HL-60/S4 treated with phorbol 12-myristate 13-acetate at 8.2 ng/mL for 4 days and 3 days (cell line): ENCODE results near the gene KAT7.
"Not testable (repeated sequence)": the region's sequence is repeated elsewhere in the genome, so short reads cannot be mapped to it uniquely, and the experiment has no call there.

Experiments
- in situ Hi-C: fragments of 300-500 bp; cut with MboI; formaldehyde crosslinking; loops from 2 replicates; pipeline ENCODE4 v1.15.0; 2022; ENCODE audit warnings: low sequenced_read_pairs

Gene KAT7

DNA sequence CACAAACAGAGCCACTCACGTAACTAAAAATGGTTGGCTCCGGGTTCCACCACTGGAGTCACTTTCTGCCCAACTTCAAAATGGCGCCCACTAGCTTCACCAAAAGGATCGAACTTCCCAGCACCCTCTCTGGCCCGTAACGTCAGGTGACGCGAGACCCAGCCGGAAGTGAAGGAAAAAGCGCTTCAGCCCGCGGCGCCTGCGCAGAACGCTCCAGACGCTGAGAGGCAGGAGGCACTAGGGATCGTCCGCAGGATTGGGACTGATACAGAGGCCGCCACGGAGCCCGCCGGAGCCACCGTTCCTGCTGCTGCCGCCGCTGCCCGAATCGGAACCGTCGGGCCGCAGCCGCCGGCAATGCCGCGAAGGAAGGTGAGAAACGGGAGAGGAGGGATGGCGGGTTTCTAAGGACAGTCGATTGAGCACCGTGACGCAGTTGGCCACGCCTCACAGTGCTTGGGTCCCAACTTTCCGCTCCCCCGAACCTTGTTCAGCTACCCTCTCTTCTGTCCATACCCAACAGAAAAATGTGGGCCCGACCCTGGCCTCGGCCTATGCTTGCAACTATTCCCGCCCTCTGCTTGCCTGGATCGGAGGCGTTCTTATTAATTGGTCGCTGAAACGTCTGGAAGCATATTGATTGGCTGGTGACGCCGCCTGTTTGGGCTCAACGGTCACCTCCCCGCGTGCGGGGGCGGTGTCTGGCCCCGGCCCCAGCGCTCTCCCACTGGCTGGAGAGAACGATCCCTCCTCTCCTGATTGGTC is at the start of gene KAT7:
KAT7 (plus strand) TSS at position 204 of the 765 bp plus-strand sequence; CDS start at position 358, 154 bp downstream.
- in situ Hi-C loops = loop anchor here (10.0 kb wide), 1 partner anchor 84 kb away; the partner anchor contains the start of gene SLC35B1

DNA sequence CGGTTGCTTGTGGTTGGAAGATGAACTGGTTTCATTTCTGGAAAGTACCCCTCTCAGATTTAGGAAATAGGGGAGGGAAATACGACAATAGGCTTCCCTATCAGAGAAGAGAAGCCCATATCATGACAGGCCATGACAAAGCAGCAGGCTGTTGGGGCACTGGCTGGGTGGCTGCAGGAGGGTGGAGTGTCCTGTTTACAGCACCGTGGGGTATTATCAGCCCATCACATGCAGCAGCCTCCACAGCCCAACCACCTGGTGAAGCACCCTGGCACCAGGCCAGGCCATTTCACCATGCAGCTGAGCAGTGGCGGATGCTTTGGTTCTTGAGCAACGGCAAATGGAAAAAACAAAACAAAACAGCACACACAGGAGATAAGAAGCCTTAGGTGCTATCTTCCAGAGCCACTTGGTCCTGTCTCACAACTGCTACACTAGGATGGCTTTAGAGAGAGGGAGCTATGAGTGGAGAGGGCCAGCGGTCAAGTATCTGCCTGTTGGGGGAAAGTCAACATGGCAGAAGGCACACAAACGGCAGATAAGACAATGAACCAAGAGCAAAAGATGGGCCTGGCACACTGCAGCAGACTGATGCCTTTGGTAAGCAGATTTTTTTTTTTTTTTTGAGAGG is 48.7 kb upstream of the KAT7 start:
- in situ Hi-C loops = no loop called here

DNA sequence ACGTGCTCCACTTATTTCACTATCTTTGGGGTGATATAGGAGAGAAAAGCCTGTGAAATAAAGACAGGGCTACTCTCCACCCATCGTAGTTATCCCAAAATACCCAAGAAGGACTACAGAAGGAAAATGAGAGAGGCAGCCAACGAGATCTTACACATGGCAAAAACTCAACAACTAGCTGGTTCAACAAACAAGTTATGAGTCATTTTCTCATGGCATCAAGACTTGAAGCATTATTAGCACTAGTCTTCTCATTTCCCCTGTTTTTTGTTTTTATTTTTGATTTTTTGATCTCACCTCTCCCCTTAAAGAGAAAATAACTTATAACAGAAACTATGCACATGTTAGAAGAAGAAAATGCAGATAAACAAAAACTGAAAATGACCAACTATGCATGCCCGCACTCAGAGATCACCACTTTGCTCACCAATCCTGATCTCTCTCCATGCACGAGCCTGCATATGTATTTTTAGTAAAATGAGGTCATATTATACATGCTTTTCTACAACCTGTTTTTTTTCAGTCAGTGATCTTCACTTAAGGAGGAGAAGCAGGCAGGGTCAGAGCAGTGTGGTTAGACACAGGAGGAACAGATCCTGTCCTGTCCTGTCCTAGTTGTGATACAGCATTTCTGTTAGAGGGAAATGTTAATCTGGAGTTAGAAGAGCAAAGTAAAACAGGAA is 47.3 kb upstream of the KAT7 start:
- in situ Hi-C loops = no loop called here

DNA sequence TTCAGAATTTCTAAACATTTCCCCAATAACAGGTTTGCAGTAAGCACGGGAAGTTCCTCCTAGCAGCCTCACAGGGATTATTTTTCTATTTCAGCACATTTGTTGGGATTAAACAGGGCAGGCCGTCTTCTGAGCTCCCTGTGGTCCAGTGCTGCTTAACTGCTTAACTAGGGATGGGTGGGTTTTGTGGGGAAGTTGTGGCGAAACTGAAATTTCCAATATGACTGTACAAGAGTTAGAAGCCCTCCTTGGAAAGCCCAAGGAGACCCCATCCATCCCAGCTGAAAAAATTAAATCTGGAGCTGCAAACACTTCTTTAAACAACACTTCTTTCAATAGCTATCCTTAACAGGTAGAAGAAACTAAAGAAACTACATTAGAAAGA is 46.8 kb upstream of the KAT7 start:
- in situ Hi-C loops = no loop called here

DNA sequence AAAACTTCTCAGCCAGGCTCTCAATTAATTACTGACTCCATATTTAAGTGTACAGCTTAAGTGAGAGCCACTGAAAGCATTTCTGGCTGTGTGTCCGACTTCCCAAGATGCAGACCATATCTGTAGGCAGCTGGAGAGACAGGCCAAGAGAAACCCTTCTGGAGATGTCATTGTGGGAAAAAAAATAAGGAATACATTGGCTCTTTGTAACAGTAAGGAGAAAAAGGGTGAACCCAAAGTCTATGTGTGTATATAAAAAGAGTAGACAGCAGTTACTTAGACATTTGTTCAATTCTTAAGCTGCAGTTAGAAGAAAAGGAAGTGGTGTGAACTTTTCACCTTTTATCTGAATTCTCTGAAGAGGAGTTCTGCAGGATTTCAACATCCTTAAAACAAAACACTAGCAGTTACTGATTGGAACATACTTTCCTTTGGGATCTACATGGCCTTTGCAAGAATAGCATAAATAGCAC is 46.3 kb upstream of the KAT7 start:
- in situ Hi-C loops = no loop called here

DNA sequence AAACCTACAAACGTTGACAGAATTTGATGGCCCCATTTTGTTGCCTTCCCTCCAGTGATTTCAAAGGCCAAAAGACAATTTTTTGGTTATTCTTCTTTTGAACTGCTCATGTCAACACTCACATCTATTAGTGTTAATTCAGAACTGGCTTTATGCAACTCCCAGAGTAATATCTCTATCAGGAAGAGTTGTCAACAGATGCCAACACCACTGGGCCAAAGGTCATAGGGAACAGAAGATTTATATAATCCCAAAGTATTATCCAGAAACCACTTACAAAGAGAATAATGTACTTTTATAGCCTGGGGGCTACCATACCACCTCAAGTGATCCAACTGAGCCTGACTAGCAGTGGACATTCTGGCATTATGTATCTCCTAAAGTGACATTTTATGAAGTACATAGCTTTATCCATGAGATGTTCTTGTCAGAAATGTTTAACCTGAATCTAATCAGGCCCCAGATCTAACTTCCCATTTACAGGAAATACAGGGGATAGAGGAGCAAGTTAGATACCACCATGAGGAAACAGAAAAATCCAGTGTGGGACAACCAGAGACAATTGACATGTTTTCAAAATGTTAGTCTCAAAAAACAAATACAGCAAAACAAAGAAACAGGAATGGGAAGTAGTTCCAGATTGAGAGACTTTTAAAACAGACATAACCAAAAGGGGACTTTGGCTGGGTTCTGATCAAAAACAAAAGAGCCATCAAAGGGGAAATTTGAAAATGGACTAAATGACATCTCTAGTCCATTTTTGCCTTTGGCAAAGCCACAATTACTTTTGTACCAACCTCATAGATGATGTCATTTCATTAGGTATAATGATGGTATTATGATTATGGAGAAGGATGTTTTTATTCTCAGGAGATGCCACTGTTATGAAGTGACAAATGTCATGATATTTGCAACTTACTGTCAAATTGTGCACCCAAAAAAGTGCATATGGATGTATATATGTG is 43.0 kb upstream of the KAT7 start:
- in situ Hi-C loops = no loop called here

DNA sequence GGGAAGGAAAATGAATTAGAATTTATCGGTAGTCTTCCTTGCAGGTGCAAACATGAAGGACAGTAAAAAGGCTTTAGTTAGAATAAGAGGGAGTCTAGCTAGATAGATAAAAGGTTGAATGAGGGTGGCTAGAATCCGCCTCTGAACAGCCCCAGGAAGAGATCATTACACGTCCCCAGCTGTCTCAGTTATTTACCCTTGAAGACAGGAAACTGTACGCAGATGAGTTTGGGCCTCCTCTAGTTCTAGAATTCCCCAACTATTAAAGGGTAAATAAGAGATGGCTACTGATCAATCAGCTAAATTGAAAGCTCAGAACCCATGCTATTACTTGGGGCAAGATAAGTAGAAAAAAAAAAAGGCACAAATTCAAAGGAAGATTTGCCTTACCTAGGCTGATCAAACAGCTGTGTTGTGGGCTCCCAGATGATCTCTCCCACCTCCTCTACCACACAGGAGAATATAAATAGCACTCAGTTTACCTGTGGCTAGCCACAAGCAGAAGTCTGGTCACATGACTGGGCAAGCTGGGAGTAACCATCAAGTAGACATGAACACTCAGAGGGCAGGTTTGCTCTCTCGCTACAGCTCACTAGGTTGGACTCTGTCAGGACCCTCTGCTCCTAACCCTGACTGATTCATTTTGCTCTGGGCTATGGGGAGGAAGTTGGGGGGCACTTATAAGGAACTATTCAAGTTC is 41.5 kb upstream of the KAT7 start:
- in situ Hi-C loops = no loop called here

DNA sequence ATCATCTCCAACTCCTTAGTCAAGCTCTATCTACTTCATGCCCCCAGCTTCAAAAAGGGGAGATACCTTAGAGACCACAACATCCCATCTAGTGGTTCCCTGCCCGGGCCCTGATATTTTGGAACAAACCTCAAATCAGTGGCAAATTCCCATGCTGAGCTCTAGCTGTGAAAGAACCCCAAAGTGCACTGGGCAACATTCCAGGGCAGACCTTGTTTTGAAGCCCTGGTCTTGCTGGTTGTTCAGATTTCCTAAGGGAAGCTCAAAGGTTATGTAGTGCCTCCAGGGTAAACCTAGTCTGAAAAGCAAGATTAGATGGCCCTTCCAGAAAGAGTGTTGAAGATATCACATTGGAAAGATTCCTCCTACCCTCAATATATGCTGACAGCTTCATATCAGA is 40.8 kb upstream of the KAT7 start:
- in situ Hi-C loops = no loop called here

DNA sequence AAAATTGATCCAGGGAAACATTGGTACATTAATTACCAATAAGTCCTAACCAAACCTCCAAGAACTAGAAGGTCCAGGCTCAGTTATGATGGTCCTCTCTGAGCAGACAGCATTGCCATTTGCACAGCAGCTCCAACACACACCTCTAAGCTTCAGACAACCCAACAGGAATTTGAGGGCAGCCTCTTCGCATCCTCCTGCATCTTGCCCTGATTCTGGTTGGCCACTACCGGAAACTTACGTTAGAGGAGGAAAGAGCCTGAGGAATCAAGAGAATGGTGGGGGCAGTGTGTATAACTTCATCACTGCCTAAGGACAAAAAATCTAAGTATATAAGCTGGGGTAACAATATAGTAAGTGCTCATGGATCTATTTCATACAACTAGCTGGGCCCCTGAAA is 40.3 kb upstream of the KAT7 start:
- in situ Hi-C loops = no loop called here

DNA sequence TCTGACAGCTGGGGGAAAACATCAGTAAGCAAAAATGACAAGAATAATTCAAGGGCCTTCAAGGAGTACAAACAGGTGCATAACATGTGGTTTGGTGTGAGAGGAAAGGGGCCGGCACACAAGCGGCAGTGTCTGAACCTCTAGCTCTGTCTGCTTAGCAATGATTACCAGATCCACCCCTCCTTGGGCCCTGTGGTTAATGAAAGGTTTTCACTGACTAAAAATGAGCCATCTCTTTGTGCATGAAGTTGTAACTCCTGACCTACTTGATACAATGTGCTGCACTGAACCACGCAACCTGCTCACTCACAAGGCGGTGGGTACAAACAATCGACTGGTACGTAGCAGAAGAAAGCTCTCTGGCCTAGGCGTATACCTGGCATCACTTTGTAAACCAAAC is 39.7 kb upstream of the KAT7 start:
- in situ Hi-C loops = no loop called here

DNA sequence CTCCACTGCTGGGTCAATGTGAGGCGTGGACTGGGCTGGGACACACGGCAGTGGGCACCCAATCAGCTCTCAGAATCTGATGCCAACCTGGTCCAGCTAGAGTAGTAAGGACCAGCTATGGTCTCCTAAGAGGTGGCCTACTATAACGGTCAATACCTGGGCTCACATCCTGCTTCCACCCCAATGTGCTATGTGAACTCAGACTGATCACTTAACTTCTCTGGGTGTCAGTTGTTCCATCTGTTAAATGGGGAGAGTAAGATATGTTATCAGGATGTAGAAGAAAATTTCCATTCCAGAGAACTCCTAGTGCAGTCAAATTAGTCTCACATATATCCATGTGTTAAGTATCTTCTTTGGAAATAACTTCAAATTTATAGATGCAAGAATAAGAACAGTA is 38.8 kb upstream of the KAT7 start:
- in situ Hi-C loops = no loop called here

DNA sequence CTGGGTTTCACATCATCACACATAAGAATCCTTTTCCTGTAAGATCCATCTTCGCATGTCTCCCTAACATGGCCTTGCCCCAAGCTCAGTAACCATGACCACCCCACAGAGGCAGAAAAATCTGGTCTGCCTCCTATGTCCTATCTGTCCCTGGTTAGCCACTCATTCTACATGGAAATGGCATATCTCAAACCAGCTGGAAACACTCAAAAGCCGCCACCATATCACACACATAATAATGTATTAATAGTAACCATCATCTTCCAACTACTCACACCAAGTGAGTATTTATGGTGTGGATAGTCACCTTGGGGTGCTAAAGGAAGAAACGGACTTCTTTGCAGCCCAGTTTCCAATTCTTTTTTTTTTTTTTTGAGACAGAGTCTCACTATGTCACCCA is 36.0 kb upstream of the KAT7 start:
- in situ Hi-C loops = no loop called here

DNA sequence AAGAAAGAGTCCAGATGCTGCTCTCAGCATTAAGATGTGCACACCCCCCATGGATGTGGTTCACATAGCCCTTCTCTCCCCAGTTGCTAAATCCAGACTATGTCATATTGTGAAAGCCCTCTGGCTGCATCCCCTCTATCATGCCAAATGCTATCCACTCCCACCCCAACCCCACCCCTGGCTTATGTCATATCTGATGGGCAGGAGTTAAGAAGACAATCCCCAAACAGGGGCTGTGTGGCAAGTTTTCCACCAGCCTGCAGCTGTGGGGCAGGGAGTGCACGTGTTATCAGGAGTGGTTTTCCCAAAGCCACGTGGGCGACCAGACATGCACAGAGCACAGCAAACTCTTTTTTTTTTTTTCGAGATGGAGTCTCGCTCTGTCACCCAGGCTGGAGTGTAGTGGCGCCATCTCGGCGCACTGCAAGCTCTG is 34.5 kb upstream of the KAT7 start:
- in situ Hi-C loops = no loop called here

DNA sequence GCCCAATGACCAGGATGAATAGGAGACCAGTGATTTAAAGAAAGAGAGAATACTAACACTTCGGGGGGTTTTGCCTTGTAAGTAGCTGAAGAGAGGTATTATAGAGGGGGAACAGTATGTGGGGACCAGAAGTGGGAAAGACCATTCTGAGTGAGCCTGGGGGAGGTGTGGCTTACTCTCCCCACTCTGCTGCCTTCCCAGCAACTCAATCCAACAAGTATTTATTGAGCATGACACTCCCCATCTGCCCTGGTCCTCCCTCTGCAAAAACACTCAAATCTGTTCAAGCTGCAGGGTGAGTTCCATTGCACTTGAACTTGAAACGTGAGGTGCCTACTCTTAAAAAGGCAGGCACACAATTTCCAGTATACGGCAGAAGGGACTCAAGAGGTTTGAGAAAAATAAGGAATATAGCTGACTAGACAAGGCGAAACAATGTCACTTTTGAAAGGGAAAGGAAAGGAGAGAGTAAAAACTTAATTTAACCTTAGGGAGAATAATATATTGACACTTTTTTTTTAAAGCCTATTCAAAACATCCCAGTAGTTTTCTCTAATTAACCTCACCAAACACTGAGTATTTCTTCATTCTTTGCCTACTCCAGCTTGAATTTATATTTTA is 32.7 kb upstream of the KAT7 start:
- in situ Hi-C loops = no loop called here

DNA sequence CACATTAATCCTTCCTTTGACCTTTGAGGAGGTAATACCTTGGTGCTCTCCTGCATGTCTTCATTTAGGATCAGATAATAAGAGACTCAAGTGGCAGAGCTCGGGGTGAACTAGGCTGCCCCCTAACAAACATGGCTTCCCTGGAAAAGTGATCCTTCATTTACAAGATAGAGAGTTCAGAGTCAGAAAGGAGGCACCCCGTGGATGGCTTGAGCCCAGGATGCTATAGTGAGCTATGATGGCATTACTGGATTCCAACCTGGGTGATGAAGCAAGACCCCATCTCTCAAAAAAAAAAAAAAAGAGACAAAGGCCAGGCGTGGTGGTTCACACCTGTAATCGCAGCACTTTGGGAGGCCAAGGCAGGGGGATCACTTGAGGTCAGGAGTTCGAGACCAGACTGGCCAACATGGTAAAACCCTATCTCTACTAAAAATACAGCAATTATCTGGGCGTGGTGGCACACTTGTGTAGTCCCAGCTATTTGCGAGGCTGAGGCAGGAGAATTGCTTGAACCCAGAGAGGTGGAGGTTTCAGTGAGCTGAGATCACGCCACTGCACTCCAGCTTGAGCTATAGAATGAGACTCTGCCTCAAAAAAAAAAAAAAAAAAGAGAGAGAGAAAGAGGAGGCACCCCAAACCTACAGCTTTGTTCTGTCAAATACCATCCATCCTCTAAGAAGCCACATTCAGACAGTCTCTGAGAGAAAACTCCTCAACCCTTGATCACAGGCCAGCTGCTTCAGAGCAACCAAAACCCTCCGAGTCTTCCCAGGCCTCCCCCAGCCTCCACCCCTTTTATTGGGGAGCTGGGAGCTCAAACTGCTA is 31.9 kb upstream of the KAT7 start:
- in situ Hi-C loops = no loop called here

DNA sequence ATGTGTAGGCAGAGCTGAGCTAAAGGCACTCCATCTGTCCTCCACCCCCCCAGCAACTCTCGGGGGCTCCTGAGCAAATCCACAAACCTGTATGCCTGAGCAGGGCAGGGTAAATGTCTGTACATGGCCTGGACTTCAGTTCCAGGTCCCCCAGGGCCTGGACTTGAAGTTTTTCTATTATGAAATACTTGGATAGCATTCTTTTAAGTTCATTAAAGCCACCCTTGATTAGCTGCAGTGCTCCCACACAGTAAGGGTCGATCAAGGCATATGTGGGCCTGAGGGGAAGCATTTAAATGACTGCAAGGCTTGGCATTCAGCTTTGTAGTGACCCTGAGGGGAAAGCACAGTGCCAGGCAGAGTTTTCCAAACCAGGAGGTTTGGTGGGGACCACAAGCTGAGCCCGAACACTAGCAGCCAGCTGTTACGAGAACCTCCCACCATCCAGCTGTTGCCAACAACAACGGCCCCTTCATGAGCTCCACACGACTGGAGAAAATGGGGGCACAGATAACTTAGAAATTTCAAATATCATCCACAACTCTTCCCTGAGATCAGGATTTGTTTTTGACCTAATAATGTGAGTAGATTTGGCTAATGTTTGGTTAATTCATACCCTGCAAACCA is 31.2 kb upstream of the KAT7 start:
- in situ Hi-C loops = no loop called here

DNA sequence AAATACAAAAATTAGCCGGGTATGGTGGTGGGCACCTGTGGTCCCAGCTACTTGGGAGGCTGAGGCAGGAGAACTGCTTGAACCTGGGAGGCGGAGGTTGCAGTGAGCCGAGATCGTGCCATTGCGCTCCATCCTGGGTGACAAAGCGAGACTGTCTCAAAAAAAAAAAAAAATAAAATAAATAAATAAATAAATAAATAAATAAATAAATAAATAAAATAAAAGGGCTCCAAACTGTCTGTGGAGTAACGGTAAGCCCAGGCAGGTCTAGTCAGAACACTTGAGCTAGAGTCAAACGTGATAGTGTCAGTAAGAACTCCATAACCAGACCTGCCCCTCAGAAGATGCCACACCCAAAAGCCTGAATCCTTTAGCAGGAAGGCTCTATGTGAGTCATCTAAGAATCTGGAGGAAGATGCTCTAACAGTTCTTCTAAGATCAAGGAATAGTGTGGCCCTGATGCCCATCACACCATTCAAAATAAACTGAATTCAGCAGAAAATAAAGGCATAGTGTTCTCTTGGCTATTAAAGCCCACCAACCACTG is 29.9 kb upstream of the KAT7 start:
- in situ Hi-C loops = not testable (repeated sequence)

DNA sequence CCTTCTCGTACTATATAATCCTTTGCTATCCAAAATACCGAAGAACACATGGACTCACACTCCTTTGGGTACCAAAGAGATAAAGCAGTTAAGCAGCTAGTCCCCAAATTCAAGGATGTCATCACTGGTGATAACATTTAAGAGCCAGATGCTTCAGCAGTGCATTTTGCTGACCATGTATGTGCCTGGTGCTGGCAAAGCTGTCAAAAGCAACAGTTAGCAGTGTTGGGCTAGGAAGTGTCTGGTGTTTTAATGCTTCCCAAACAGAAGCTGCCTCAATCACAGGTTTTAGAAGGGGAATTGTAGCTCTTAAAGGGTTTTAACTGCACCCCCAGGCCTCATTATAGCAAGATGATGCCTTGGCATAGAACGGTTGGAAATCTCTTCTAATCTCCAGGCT is 29.3 kb upstream of the KAT7 start:
- in situ Hi-C loops = no loop called here
